GM20000 (cell line): ENCODE data around the gene LRIG2.
"Not testable (repeated sequence)": the region's sequence is repeated elsewhere in the genome, so short reads cannot be mapped to it uniquely, and the experiment has no call there.

Experiments used
- DNase-seq: peaks from one replicate; pipeline ENCODE4 v3.0.0; 2012; ENCODE audit warnings: low spot score
- CTCF ChIP-seq: IDR thresholded peaks from 2 replicates; pipeline ENCODE4 v1.5.1; 2012; ENCODE audit warnings: mild to moderate bottlenecking, control low read depth; ENCODE audit errors: extremely low read depth, missing control alignments

The LRIG2 gene

DNA sequence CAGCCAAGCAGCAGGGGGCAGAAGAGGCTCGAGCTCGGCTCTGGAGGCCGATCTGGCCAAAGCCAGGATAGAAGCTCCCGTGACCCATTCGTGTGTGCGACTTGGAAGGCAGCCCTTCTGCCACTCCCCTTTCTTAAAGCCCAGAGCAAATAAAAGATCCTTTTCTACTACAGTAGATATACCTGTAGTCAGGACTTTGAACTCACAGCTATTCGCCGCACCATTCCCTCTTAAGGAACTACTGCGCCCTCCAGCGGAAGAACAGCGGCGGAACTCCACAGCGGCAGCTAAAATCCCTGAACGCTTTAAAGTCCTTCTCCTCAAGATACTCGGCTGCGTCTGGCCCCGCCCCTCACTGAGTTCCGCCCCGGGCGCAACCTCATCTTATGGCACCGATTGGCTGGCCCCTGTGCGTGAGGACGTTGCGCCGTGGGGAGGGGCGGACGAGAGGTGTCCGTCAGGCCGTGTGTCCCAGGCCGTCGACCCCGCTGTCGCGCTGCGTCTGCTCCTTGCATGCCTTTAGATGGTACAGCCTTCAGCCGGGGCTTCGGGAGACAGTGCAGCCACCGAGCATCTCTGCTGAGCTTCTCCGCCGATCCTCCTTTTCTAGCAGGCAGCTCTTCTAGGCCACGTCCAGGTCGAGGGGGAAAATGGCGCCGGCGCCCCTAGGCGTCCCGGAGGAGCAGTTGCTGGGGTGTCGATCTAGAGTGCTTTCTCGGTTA lies at the start of gene LRIG2:
LRIG2 (plus strand) TSS at position 442 of the 722 bp plus-strand sequence; CDS start at position 651, 209 bp downstream.
- DNase-seq: peak; percentile 92
- TF ChIP-seq CTCF: peak; percentile 78

GRCh38 chr1:113023316-113023715 lies 49.7 kb upstream of the LRIG2 start:
- not testable (repeated sequence) for DNase-seq

DNA sequence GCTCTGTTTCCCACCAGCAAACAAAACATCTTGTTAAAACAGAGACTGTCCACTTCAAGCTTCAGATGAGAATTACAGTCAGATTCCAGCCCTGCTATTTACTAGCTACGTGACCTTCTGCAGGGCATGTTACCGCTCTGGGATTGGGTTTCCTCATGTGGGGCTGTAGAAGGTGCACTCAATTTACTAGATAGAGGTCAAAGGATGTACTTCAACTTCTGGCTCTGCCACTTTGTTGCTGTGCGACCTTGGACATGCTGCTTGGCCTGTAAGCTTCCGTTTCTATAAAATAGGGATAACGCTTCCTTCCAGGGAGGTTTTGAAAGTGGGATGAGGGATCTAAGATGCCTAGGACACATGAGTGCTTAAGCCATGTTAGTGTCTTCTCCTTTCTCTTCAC lies 46.0 kb upstream of the LRIG2 start:
- DNase-seq: no peak
- no peak for TF ChIP-seq CTCF

- DNase-seq: no peak
- no peak for TF ChIP-seq CTCF
These were observed 45.5 kb upstream of the LRIG2 start for GRCh38 chr1:113027449-113027848.

DNA sequence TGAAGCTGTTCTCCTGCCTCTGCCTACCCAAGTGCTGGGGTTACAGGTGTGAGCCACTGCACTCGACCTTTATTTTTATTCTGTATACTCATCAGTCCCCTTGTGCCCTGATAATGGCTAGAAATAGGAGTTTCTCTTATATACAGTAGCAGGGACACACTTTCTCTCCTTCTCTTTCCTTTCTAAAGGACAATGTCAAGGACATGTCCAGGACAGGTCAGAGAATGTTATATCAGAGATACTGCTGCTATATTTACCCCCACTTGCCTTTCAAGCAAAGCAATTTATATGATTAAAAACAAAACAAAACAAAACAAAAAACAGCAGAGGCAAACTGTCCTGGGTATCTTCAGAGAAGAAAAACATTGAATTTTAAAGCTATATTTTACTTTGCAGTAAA lies 43.2 kb upstream of the LRIG2 start:
- no peak for DNase-seq
- TF ChIP-seq CTCF: no peak

- peak; percentile 40 for DNase-seq
- no peak for TF ChIP-seq CTCF
These were observed 41.6 kb upstream of the LRIG2 start for GRCh38 chr1:113031171-113031933.

DNA sequence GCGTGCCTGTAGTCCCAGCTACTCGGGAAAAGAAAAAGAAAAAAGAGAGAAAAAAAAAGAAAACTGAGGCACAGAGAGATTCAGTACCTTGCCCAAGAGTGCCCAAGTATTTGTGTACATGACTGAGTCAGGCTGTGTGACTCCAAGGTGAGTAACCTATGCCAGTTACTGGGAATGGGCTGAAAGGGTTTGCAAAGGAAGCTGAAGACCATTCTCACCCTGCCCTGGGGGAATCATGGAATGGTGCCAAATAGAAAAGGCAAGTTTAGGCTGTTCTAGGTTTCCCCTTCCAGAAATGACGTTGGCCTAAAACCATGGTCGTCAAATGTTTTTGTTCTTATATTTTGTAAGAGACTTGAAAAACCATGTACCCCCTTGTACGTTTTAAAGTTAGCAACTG lies 37.9 kb upstream of the LRIG2 start:
- TF ChIP-seq CTCF: no peak
- DNase-seq: no peak
